ENCODE measurements around the gene UHRF2. TPM values are rescaled to one million over a fixed set of nuclear protein-coding genes. Genes with fewer than 3 reads are reported as not detected.

The UHRF2 gene
- total RNA-seq, 1 experiment from 2014 or later = 20.9 TPM

DNA sequence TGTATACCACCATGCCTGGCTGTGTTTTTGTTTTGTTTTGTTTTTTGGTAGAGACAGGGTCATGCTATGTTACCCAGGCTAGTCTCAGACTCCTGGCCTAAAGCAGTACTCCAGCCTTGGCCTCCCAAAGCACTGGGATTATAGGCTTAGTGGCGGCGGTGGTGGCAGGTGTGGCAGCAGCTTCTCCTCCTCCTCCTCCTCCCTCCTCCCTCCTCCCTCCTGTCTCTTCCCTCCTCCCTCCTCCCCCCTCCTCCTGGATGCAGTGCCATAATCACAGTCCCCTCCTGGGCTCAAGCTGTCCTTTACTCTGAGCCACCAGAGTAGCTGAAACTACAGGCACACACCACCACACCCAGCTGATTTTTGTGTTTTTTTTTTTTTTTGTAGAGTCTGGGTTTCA, 71.2 kb downstream of the UHRF2 start:
- H3K4me3 ChIP-seq = no peak overlapping the region
- H3K27ac ChIP-seq = no peak overlapping the region
- H3K36me3 ChIP-seq = peaks cover 3% of the 10 kb centered on the region
- no peak for DNase-seq (ENCODE audit: low read depth in 1 of 2, low spot score in 2 of 2)
- no peaks in the 10 kb centered on the region for H3K9me3 ChIP-seq (replicated peaks)
- H3K27me3 ChIP-seq (replicated peaks) = no peaks in the 10 kb centered on the region
- H3K4me1 ChIP-seq (replicated peaks) = no peaks in the 10 kb centered on the region

DNA sequence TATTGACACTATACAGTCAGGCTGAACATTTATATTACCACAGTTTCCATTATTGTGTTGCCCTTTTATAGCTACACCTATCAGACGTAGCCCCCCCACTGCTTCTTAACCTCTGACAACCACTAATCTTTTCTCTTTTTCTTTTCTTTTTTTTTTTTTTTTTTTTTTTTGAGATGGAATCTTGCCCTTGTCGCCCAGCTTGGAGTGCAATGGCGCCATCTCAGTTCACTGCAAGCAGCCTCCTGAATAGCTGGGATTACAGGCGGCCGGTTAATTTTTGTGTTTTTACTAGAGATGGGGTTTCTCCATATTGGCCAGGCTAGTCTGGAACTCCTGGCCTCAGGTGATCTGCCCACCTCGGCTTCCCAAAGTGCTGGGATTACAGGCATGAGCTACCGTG, 75.4 kb downstream of the UHRF2 start:
- H3K4me3 ChIP-seq = no peak overlapping the region
- H3K9me3 ChIP-seq (replicated peaks) = no peaks in the 10 kb centered on the region

DNA sequence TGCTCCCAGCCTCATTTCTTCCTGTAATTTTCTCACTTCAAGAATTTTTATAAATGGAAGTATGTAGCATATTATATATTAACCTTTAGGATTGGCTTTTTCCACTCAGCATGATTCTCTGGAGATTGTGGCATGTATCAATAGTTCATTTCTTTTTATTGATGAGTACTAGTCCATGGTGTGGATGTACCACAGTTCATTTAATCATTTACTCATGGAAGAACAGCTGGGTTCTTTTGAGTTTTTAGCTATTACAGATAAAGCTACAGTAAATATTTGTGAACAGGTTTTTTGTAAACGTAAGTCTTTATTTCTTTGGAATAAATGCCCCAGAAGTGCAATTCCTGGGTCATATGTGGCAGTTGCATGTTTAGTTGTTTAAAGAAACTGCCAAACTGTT, 76.1 kb downstream of the UHRF2 start:
- H3K27ac ChIP-seq = no peak overlapping the region
- no peak overlapping the region for H3K4me3 ChIP-seq
- H3K27me3 ChIP-seq (replicated peaks) = no peaks in the 10 kb centered on the region
- DNase-seq (ENCODE audit: low read depth in 1 of 2, low spot score in 2 of 2) = no peak
- H3K4me1 ChIP-seq (replicated peaks) = no peaks in the 10 kb centered on the region
- H3K36me3 ChIP-seq = no peaks in the 10 kb centered on the region; the same call in none of the 2 replicates
- H3K9me3 ChIP-seq (replicated peaks) = no peaks in the 10 kb centered on the region

More for the DNA sequence above, 75.4 kb downstream of the UHRF2 start:
- Histone ChIP-seq H3K4me1 (replicated peaks) (no peaks in the 10 kb centered on the region), H3K36me3 (no peaks in the 10 kb centered on the region; the same call in none of the 2 replicates), H3K27me3 (replicated peaks) (no peaks in the 10 kb centered on the region), H3K27ac (no peak overlapping the region)
- no peak for DNase-seq (ENCODE audit: low read depth in 1 of 2, low spot score in 2 of 2)

- no peak for DNase-seq (ENCODE audit: low read depth in 1 of 2, low spot score in 2 of 2)
- Histone ChIP-seq H3K4me1 (replicated peaks) (no peaks in the 10 kb centered on the region), H3K9me3 (replicated peaks) (no peaks in the 10 kb centered on the region), H3K36me3 (no peaks in the 10 kb centered on the region; the same call in none of the 2 replicates), H3K27ac (no peak overlapping the region), H3K4me3 (no peak overlapping the region), H3K27me3 (replicated peaks) (no peaks in the 10 kb centered on the region)
These were observed 77.9 kb downstream of the UHRF2 start for GRCh38 chr9:6490863-6491262.

- no peak overlapping the region for H3K4me3 ChIP-seq
- no peaks in the 10 kb centered on the region for H3K9me3 ChIP-seq (replicated peaks)
- H3K27me3 ChIP-seq (replicated peaks) = no peaks in the 10 kb centered on the region
- no peak for DNase-seq (ENCODE audit: low read depth in 1 of 2, low spot score in 2 of 2)
- H3K27ac ChIP-seq = no peak overlapping the region
- peaks cover 10% of the 10 kb centered on the region for H3K4me1 ChIP-seq (replicated peaks)
- H3K36me3 ChIP-seq = peaks cover 11% of the 10 kb centered on the region
These were observed 82.5 kb downstream of the UHRF2 start for GRCh38 chr9:6495466-6495865.

DNA sequence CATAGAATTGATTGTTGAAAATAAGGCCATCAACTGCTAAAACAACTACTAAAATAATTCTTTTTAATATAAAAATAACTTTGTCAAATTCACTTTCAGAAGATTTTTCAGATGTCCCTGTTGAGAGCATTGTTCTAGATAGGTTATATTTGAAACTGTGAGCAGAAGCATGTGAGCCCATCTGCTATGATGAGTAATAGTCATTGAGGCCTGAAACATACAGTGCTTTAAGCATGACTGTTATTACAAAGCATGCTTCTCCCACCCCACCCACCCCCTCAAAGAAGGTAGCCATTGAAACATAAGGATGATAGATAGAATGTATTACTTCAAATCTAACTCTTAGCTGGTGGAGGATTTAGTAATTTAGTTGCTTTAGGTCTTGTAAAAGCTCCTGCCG, 86.0 kb downstream of the UHRF2 start:
- no peak overlapping the region for H3K4me3 ChIP-seq
- no peaks in the 10 kb centered on the region for H3K27me3 ChIP-seq (replicated peaks)
- no peaks in the 10 kb centered on the region for H3K9me3 ChIP-seq (replicated peaks)
- peaks cover 12% of the 10 kb centered on the region for H3K36me3 ChIP-seq
- DNase-seq (ENCODE audit: low read depth in 1 of 2, low spot score in 2 of 2) = no peak
- H3K4me1 ChIP-seq (replicated peaks) = peaks cover 10% of the 10 kb centered on the region
- no peak overlapping the region for H3K27ac ChIP-seq

- Histone ChIP-seq H3K27me3 (replicated peaks) (no peaks in the 10 kb centered on the region), H3K4me1 (replicated peaks) (peaks cover 10% of the 10 kb centered on the region), H3K9me3 (replicated peaks) (no peaks in the 10 kb centered on the region), H3K4me3 (no peak overlapping the region), H3K27ac (no peak overlapping the region), H3K36me3 (peaks cover 10% of the 10 kb centered on the region)
- no peak for DNase-seq (ENCODE audit: low read depth in 1 of 2, low spot score in 2 of 2)
These were observed 88.7 kb downstream of the UHRF2 start for GRCh38 chr9:6501526-6502210.

- peaks cover 10% of the 10 kb centered on the region for H3K4me1 ChIP-seq (replicated peaks)
- no peak overlapping the region for H3K27ac ChIP-seq
- no peak for DNase-seq (ENCODE audit: low read depth in 1 of 2, low spot score in 2 of 2)
- no peaks in the 10 kb centered on the region for H3K9me3 ChIP-seq (replicated peaks)
- no peak overlapping the region for H3K4me3 ChIP-seq
- peaks cover 10% of the 10 kb centered on the region for H3K36me3 ChIP-seq
- no peaks in the 10 kb centered on the region for H3K27me3 ChIP-seq (replicated peaks)
These were observed 89.4 kb downstream of the UHRF2 start for GRCh38 chr9:6502399-6502798.

GRCh38 chr9:6506571-6506970, 93.6 kb downstream of the UHRF2 start:
- DNase-seq (ENCODE audit: low read depth in 1 of 2, low spot score in 2 of 2) = no peak
- no peaks in the 10 kb centered on the region for H3K4me1 ChIP-seq (replicated peaks)
- H3K27me3 ChIP-seq (replicated peaks) = no peaks in the 10 kb centered on the region
- H3K27ac ChIP-seq = no peak overlapping the region
- no peaks in the 10 kb centered on the region for H3K9me3 ChIP-seq (replicated peaks)
- H3K4me3 ChIP-seq = no peak overlapping the region
- H3K36me3 ChIP-seq = no peaks in the 10 kb centered on the region

DNA sequence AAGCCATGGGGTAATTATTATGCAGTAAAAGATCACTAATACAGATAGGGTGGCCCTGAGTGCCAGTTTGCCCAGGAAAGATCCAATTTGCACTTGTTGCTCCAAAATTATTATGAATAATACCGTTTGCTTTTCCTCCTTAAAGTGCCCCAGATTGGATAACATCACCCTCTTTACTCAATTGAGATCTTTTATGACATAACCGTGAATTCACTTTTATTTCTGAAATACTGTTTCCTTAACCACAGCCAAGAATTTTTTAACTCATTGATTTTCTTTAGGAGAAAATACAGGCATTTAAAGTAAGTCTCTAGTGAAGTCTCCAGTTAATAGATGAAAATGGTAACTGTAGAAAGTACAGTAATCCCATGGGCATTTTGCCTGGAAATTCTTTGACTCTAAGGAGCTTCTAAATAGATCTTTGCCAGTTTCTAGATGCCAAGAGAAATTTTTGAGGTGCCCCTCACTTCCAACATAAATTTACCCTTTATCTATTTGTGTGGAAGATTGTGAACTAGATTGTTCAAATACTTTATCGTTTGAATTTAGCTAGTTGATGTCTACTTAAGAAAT, 99.2 kb downstream of the UHRF2 start:
- no peaks in the 10 kb centered on the region for H3K36me3 ChIP-seq
- H3K27me3 ChIP-seq (replicated peaks) = no peaks in the 10 kb centered on the region
- H3K9me3 ChIP-seq (replicated peaks) = no peaks in the 10 kb centered on the region
- no peak overlapping the region for H3K27ac ChIP-seq
- H3K4me1 ChIP-seq (replicated peaks) = no peaks in the 10 kb centered on the region
- H3K4me3 ChIP-seq = no peak overlapping the region
- DNase-seq (ENCODE audit: low read depth in 1 of 2, low spot score in 2 of 2) = no peak

DNA sequence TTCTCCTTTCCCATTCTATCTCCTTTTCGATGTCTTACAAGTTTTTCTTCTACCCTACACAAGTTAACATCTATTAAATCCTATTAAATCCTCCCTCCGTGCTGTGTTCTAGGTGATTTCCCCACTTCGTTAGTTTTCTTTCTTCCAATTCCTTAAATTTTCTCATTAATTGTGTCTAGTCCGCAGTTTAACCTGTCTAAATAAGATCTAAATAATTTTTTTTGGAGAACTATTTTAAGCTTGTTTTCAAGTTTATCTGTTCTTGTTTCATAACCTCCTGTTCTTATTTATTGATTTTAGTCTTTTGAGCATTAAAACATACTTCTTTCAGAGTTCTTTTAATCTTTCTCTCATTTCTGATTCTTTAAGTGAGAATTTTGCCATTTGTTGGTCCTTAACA, 109.3 kb downstream of the UHRF2 start:
- H3K4me1 ChIP-seq (replicated peaks) = peaks cover 5% of the 10 kb centered on the region
- no peaks in the 10 kb centered on the region for H3K9me3 ChIP-seq (replicated peaks)
- no peaks in the 10 kb centered on the region for H3K27me3 ChIP-seq (replicated peaks)
- no peak for DNase-seq (ENCODE audit: low read depth in 1 of 2, low spot score in 2 of 2)
- no peaks in the 10 kb centered on the region for H3K36me3 ChIP-seq
- H3K27ac ChIP-seq = no peak overlapping the region
- H3K4me3 ChIP-seq = no peak overlapping the region

DNA sequence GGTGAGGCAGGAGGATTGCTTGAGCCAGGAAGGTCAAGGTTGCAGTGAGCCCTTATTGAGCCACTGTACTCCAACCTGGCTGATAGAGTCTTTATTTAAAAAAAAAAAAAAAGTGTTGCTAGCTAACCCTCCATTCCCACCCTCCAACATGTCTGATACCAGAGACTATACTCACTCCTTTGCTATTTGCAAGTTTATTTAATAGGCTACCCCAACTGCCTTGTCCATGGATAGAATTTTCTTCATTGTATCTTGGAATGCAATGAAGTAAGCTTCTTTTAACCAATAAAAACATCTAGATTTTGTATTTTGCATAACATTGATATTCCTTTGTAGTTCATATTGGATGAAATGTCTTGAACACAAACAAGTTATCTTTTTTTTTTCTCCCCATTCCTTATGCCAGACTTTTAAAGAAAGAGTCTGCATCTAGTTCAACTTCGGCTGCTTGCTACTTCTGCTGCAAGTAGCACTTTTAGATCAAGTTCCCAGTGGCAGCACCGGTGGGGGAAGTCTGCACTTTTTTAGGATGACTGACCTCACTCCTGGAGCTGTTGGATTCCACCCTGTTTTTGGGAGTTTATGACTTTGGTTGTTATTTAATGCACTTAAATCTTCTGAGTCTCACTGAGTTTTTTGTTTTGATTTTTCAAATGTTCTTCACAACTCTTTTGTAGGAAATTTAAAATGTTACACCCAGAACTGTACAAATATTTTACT, 112.5 kb downstream of the UHRF2 start:
- peak; percentile 40 to 59 for DNase-seq (ENCODE audit: low read depth in 1 of 2, low spot score in 2 of 2)
- Histone ChIP-seq H3K4me1 (replicated peaks) (peaks cover 5% of the 10 kb centered on the region), H3K27me3 (replicated peaks) (no peaks in the 10 kb centered on the region), H3K36me3 (no peaks in the 10 kb centered on the region), H3K9me3 (replicated peaks) (no peaks in the 10 kb centered on the region), H3K4me3 (no peak overlapping the region), H3K27ac (peak overlapping the region; percentile 77)

- H3K27ac ChIP-seq = no peak overlapping the region
- H3K36me3 ChIP-seq = no peaks in the 10 kb centered on the region
- DNase-seq (ENCODE audit: low read depth in 1 of 2, low spot score in 2 of 2) = no peak
- no peak overlapping the region for H3K4me3 ChIP-seq
- H3K27me3 ChIP-seq (replicated peaks) = no peaks in the 10 kb centered on the region
- H3K9me3 ChIP-seq (replicated peaks) = no peaks in the 10 kb centered on the region
- H3K4me1 ChIP-seq (replicated peaks) = no peaks in the 10 kb centered on the region
These were observed 122.6 kb downstream of the UHRF2 start for GRCh38 chr9:6535594-6535993.

DNA sequence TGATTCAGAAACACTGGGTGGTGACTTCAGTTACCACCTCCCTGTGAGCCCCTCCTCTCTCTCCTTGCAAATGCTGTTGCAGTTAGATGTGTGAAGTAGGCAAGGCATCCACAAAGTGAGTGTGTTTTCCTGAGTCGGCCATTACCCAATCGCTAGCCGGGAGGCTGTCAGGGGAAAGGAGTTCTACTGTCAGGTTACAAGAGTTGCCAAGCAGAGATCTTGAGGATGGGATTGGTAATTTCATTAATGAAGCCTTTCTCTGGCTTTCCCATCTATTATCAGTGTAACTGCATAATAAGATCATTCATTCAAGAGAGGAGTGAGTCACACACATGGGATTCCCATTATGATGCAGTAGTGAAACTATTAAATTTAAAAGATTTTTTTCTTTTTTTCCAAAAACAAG, 125.7 kb downstream of the UHRF2 start:
- Histone ChIP-seq H3K9me3 (replicated peaks) (no peaks in the 10 kb centered on the region), H3K27ac (no peak overlapping the region), H3K4me3 (no peak overlapping the region), H3K4me1 (replicated peaks) (no peaks in the 10 kb centered on the region), H3K27me3 (replicated peaks) (no peaks in the 10 kb centered on the region), H3K36me3 (no peaks in the 10 kb centered on the region)
- DNase-seq (ENCODE audit: low read depth in 1 of 2, low spot score in 2 of 2) = no peak

All from SJSA1 (cell line).